Effector CD4-positive, alpha-beta T cell (primary cell): ENCODE data around the gene BAHD1.
"Not testable (repeated sequence)": the region's sequence is repeated elsewhere in the genome, so short reads cannot be mapped to it uniquely, and the experiment has no call there.

Source experiments
- DNase-seq: peaks from one replicate; pipeline ENCODE4 v3.0.0-alpha.2; 2020

Gene BAHD1

DNA sequence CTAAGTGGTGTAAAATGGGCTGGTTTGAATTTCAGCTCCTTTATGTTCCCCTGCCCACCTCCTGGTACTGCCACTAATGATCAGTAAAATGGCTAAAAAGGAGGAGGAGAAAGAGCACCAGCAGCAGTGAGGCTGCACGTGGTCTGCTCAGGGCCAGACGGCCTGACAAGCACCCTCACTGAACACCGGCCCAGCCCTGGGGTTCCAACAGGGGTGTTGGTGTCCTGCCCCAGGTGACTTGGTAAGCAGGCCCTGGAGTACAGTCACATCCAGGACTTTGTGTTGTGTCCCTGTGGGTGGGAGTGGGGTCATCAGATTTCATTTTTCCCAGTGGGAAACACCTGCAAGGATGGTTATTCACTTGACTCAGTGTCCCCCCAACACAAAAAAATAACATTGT is 5.4 kb downstream of the BAHD1 start:
- DNase-seq, result no peak

DNA sequence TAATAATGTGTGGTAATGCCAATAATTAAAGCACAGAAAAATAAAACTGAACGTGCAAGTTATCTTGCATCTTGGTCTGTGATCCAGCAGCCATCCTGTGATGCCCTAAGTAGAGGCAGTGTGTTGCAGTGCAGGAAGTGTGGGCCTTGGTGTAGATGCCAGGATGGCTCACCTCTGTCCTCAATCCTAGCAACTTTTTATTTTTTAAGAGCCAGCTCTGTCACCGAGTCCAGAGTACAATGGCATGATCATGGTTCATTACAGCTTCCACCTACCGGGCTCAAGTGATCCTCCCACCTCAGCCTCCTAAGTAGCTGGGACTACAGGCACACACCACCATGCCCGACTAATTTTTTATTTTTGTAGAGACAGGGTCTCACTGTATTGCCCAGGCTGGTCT is 7.6 kb downstream of the BAHD1 start:
- no peak for DNase-seq

DNA sequence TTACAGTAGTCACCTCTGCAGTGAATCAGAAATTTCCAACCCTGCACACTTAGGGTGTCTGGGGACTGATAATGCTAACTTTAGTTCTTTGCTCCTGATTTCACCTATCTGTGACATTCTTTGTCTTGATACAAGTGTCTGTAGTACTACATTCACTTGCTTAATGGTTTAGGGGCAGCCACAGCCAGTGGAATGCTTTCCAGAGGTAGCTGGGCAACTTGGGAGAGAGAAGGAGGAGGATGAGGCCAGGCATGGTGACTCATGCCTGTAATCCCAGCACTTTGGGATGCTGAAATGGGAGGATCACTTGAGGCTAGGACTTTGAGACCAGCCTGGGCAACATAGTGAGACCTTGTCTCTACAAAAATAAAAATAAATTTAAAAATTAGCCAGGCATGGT is 8.5 kb downstream of the BAHD1 start:
- no peak for DNase-seq

DNA sequence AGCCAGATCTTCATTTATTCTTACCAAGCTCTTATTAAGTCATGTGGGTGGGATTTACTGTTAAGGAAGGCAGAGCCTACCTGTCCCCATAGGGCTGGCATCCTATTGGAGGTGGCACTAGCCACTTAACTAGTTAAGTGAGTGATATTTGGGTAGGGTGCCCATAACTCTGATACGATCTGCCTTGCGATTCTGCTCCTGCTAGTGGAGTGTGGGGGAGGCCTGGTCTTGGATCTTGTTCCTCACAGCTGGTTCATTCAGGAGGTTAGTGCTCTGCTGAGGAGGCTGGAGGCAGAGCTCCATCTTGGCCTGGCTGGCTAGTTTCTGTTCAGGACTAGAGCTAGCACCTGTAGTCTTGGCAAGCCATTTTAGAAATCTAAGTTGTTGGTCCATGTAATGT is 9.3 kb downstream of the BAHD1 start:
- no peak for DNase-seq

DNA sequence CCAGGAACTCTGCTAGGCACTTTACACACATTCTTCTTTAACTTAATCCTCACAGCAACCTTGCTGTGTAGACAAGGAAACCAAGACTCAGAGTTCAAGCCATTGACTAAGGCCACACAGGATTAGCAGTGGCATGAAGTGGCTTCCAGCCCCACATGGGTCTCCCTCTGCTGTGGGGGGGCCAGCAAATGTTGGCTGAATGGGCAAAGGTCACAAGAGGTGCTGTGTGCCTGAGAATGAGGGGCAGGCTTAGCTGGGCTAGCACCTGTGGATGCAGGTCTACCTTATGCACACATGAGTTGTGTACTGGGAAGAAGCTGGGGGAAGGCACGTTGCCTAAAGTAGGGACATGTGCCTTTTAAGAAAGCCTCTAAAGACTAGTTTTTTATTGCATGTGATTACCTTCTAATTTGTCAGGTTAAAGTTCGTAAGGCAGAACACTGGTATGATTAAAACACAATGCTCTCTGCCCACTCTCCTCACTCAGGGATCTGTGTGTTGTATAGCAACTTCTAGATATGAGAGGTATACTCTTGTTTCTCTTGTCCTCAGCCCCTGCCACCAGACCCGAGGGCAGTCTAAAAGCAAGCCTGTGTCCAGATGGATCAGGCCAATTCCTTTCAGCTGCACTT is 10.9 kb downstream of the BAHD1 start:
- DNase-seq, result no peak

DNA sequence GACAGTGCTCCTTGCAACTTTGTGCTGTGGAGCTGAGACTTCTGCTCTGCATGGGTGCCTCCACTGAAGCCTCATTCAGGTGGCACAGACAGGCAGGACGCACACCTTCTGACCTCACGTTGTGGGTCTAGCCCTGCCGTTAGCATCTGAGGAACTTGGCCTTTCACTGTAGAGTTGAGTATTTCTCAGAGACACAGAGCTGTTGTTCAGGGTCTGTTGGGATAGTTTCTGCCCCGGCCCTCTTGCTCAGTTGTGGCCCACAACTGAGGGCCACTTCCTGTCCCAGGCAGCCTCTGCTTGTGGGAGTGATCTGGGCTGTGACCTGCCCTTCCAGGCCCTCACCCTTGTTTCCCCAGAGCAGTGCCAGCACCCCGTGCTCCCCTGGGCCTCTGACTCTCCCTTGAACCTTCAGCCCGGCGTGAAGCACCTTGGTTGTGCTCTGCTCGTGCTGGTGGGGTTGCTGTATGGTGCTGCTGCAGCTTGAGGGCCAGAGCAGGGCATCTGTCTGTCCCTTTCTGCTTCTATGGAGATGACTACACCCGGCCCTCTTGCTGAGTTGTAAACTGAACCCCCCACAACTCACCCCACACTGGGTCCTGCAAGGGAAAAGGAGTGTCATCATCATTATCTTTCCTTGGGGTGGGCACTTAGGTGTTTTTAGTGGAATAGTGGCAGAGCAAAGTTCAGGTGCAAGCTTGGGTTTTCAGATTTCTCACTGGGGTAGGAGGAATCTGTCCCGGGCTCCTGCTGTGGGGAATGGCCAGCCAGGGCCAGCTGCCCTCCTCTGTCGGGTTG is 11.7 kb downstream of the BAHD1 start:
- no peak for DNase-seq

DNA sequence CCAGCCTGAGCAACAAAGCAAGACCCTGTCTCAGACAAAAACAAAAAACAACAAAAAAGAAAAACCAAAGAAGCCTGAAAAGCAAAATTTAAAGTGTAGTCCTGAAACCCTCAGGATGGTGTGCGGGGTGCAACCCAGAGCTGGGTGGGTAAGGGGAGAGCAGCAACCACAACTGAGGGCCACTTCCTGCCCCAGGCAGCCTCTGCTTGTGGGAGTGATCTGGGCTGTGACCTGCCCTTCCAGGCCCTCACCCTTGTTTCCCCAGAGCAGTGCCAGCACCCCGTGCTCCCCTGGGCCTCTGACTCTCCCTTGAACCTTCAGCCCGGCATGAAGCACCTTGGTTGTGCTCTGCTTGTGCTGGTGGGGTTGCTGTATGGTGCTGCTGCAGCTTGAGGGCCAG is 13.2 kb downstream of the BAHD1 start:
- not testable (repeated sequence) for DNase-seq

DNA sequence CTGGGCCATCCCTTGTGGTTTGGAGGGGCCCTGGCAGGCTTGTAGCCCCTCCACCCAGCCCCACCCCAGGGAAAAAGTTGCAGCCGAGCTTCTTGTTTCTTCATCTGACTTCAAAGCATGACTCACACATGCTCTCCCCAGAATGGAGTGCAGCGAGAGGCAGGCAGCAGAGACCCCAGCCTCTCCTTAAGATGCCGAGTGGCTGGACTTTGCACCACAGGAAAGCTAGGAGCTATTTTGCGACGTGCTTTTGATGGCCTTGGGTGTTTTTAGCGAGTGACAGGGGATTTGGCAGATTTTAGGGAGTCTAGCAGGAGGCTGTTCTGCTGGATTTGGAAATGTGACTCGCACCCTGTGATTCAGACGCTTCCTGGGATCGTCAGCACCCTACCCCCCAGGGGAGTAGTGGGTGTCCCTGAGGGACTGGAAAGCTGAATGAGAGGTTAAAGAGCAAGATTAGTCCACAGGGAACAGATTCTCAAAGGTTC is 14.2 kb downstream of the BAHD1 start:
- DNase-seq, result no peak

DNA sequence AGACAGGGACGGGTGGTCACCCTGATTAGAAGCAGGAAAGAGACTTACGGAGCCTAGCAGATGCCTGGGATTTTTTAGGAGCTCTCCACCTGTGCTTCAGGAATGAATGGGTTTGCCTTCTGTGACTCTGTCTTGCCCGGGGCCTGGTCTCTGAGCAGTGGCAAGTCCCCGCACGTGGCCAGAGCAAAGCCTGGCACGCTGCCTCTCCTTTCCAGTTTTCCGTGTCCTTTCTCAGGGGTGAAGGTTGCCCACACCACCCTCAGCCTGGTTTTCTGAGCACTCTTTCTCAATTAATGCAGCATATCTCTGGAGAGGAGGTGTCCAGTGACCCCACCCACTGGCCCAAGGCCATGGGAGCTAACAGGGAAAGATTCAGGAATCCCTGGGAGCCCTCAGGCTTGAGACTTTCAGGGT is 15.6 kb downstream of the BAHD1 start:
- DNase-seq, result no peak

DNA sequence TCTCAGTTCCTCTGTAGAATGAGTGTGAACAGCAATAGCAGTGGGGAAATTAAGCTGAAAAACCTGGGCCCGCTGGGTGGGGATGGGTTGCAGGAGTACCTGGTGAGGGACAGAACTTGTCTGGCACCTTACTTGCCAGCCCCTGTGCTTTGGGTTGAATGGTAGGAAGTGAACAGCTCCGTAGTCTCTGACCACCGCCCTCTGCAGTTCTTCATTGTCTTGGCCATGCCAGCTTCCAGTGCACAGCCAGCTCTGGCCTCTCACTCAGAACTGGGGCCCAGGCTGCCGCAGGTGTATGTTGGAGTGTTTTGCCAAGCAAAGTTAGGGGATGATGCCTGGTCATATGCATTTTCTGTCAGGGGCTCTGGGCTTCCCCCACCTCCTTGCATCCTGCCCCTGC is 16.0 kb downstream of the BAHD1 start:
- DNase-seq, result no peak

DNA sequence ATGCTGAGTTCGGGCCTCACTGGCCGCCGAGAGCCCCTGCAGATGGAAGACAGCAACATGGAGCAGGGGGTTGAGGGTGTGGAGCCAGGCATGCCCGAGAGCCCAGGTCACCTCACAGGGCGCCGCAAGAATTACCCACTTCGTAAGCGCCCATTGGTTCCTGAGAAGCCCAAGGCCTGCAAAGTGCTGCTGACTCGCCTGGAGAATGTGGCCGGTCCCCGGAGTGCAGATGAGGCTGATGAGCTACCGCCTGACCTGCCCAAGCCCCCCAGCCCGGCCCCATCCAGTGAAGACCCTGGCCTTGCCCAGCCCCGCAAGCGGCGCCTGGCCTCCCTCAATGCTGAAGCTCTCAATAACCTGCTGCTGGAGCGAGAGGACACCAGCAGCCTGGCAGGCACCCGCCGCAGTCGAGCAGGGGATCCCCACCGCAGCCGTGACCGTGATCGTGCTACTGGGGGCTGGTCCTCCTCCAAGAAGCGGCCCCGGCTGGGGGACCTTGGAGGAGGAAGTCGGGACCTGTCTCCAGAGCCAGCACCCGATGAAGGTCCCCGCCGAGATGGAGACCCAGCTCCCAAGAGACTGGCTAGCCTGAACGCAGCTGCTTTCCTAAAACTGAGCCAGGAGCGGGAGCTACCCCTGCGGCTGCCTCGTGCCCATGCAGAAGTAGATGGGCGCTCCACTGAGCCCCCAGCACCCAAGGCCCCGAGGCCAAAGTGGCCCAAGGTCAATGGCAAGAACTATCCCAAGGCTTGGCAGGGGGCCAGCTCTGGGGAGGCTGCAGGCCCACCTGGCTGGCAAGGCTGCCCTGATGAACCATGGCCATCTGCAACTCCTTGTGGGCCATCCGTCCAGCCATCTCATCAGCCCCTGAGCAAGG is 18.0 kb downstream of the BAHD1 start:
- DNase-seq, result no peak

DNA sequence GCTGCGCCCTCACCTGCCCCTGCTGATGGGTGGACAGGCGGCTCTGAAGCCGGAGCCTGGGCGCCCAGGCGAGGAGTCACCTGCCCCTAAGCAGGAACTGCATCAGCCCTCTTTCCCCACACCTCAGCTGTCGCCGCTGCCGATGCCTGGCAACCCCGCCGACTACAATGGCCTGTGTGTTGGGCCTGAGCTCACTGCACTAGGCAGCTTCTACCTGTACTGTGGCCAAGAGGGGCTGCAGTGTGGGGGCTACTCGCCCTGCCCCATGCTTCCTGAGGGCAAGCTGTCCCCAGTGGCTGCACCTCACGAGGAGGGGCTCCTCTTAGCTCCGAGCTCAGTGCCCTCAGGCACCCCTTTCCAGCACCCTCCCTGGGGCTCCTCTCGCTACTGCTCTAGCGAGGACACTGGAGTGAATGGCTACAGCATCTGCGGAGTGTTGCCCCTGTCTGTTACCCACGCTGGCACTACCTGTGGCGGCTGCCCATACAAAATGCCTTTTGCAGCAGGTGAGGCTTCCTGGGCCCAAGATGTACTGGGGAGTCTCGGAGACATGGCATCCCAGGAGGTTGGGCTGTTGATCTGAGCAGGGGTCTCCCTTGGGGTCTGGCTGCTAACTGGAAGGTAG is 18.8 kb downstream of the BAHD1 start:
- no peak for DNase-seq

DNA sequence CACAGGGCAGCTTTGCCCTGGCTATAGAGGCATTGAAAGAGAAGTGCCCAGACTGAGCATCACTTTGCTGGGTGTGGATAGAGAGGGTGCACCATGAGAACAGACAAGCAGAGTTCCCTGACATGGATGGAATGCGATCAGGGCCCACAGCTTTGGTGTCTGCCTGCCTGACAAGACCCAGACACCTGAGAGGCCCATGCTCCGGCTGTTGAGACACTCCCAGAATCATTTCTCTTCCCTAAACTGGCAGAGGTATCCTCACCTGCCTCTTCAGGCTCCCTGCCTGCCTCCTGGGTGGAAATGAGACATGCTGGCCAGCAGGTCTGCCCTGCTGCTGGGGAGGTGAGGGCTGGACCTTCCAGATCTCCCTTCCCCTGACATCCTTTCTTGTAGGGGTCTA is 19.7 kb downstream of the BAHD1 start:
- DNase-seq, result no peak

DNA sequence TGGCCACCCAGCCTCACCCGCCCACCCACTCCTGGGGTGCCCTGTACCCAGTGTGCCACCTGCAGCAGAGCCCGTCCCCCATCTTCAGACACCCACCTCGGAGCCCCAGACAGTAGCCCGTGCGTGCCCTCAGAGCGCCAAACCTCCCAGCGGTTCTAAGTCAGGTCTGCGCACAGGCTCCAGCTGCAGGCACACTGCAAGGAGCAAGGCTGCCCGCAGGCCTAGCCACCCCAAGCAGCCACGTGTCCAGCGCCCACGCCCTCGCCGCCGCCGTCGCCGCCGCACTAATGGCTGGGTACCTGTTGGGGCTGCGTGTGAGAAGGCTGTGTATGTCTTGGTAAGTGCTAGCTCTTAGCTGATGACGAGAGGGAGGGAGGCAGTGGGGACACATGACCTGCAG is 21.2 kb downstream of the BAHD1 start:
- DNase-seq, result no peak

DNA sequence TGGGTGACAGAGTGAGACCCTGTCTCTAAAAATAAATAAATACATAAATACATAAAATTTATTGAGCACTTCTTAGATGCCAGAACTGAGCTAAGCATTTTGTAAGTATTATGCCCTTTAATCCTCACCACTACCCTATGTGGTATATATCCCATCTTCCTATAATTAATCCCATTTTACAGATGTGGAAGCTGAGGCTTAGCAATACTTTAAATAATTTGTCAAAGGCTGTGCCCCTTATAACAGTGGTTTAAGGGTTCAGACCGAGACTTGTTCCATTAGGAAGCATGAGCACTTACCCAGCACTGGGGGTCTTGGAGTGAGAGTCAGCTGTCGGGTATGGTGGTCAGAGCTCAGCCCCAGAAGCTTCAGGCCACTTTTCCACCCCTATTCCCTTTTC is 22.5 kb downstream of the BAHD1 start:
- no peak for DNase-seq

DNA sequence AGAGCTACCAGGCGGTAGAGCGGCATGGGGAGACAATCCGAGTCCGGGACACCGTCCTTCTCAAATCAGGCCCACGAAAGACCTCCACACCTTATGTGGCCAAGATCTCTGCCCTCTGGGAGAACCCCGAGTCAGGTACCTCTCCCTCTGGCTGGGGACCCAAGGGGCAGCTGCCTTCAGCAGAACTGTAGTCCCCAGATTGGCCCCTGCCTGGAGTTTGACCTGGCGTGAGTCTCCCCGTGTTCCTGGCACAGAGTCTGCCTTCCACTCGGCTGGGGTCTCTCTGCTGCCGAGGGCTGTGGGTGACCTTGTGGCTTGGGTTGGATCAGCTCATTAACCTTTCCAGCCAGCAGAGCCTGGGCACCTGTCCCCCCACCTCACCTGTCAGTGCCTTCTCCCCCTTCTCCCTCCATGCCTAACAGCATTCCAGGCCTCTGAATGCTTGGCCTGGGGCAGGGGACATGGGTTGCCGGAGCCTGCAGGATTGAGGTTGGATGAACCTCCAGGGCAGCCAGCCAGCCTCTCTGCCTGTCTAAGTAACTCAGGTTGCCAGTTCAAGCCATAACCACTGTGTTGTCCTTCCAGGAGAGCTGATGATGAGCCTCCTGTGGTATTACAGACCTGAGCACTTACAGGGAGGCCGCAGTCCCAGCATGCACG is 23.3 kb downstream of the BAHD1 start:
- DNase-seq, result no peak

DNA sequence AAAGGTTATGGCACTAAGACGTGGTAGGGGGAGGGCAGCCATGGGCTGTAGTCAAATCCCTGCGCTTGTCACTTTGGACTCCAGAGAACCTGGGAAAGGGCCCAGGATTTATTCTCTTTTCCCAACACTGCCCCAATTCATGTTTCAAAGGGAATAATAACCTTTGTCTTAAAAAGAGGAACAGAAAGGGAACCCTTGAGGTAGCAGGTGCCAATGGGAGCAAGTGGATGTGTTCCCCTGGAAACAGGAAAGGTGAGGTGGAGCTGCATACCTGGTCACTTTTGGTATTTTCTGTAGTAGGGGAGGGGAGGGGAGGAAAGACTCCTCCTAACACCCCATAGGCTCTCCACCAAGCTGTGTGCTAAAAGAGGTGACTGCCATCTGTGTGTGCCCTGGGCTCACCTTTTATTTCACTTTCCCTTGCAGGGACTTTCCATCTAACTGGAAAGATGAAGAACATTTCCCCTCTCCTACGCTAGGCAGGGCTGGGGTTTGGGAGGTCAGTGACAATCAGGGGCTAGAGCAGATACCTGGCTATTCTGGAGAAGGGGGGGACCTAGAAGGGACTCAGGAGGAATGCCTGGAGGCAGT is 23.9 kb downstream of the BAHD1 start:
- DNase-seq, result no peak

DNA sequence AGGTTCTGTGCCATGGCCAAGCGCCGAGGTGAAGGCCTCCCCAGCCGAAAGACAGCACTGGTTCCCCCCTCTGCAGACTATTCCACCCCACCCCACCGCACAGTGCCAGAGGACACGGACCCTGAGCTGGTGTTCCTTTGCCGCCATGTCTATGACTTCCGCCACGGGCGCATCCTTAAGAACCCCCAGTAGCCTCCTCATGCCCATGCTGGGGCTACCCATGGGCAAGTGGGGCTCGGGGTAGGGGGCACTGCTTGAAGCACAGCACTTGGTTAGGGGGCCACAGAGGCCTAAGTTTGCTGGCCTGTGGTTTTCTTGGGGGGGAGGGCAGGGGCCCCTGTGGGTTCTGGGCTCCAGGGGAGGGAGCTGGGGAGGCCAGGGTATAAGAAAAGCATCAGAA is 25.2 kb downstream of the BAHD1 start:
- DNase-seq, result no peak

DNA sequence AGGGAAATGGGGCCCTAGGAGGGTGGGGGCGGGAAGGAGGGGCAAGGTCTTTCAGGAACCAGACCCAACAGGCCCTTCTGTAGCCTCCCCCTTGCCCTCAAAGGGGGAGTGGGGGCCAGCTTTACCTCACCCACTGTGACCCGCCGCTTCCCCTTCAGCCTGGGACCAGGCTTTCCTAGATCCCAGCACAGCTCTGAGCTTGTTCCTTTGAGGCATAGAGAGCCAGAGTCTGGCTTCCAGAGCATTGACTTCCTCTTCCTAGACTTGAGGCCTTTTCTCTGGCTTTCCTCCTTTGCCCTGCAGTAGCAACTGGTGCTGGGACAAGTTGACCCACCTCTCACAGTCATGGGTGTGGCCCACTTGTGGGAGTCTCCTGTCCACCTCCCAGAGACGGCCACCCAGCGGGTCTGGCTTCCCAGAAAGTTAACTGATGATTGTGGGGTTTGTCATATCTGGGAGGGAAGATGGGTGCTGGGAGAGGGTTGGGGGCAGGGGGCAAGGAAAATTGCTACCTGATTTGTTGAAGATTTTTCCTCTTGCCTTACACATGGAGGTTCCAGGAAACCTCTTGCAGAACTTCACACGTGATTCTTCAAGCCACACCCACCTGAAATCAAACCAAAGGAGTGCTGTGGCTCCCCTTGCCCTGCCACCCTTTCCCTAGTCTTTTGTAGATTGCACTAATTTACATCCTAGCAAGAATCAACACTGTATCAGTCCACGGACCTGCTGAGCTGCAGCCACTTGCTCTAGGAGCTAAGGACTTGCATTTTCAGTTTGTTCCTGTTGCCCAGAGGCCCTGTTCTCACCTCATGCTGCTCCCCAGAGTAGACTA is 25.9 kb downstream of the BAHD1 start:
- no peak for DNase-seq

DNA sequence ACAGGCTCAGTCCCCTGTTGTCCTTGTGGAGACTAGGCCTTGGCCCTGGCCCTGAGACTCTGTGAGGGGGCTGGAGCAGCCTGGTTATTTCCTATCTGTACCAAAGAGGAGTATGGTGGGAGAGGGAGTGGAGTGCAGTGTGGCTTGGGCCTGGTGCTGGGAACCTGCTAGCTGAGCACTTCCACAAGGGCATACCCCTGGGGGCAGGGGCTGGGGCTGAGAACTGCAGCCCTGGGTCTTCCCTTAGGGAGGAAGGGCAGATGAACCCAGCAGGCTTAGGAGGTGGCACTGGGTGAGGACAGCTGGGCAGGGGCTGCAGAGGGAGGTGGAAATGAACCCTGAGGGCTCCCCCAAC is 26.5 kb downstream of the BAHD1 start:
- no peak for DNase-seq

DNA sequence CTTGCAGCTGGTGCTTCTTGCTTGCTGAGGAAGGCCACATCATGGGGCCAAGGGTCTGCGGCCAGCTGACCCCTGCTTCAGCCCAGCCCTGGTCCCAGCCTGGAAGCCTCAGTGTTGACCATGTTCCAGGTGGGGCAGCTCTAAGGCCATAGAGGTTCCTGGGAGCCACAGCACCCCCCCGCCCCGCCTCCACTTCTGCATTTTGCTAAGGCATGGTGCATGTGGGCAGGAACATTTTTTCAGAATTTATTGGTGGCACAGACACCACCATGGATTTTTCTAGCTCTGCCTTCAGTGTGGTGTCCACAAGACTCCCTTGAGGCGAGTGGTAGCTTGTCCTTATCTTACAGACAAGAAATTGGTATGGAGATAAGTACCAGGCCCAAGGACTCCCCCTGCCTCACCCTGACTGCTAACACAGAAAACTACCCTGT is 28.2 kb downstream of the BAHD1 start:
- no peak for DNase-seq
